Measurements from ENCODE around the gene IL32. TPM values are rescaled to one million over a fixed set of nuclear protein-coding genes. Genes with fewer than 3 reads are reported as not detected.
A peak's percentile ranks its signal among the peaks of the same experiment; 100 is the strongest.
"Not testable (repeated sequence)": the region's sequence is repeated elsewhere in the genome, so short reads cannot be mapped to it uniquely, and the experiment has no call there.

Gene IL32
- total RNA-seq, 1 donor from 2014 or later: 13.2 TPM

- no peak for DNase-seq (ENCODE audit: low spot score)
Observed at GRCh38 chr16:3051494-3051893, 13.9 kb upstream of the IL32 start.

- DNase-seq (ENCODE audit: low spot score): not testable (repeated sequence)
Observed at GRCh38 chr16:3052571-3053329, 12.7 kb upstream of the IL32 start.

GRCh38 chr16:3053330-3053710 is 12.1 kb upstream of the IL32 start:
- DNase-seq (ENCODE audit: low spot score): not testable (repeated sequence)

DNA sequence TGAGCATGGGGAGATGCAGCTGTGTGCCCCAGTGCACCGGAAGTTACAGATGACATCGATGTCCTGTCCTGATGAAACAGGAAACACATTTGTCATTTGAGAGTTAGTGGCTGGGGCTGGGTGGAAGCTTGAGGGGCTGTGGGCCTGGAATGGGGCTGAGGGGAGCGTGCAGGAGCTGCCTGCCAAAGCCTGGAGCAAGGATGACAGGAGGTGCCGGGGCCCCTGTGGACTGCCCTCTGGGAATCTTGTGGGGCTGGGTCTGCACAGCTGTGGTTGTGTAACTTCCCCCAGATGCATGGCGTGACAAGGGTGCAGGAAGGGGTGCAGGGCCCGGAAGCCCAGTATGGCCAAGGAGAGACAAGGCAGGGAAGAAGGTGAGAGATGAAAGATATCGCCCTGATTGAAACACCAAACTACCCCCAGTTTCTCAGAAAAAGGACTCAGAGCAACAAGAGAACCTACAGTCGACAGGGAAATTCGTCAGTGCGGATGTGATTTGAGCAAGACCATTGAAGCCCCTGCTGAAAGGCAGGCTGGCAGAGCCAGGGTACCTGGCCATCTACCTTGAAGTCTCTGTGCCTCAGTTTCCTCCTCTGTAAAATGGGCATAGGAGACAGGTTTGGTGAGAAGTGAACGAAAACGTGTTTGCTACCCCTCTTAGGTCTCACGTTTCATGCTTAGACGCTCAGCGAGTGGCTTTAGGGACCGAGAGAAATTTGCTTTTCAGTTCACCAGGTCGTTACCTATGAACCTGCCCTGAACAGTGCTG is 10.3 kb upstream of the IL32 start:
- no peak for DNase-seq (ENCODE audit: low spot score)

- not testable (repeated sequence) for DNase-seq (ENCODE audit: low spot score)
Observed at GRCh38 chr16:3055734-3056115, 9.7 kb upstream of the IL32 start.

DNA sequence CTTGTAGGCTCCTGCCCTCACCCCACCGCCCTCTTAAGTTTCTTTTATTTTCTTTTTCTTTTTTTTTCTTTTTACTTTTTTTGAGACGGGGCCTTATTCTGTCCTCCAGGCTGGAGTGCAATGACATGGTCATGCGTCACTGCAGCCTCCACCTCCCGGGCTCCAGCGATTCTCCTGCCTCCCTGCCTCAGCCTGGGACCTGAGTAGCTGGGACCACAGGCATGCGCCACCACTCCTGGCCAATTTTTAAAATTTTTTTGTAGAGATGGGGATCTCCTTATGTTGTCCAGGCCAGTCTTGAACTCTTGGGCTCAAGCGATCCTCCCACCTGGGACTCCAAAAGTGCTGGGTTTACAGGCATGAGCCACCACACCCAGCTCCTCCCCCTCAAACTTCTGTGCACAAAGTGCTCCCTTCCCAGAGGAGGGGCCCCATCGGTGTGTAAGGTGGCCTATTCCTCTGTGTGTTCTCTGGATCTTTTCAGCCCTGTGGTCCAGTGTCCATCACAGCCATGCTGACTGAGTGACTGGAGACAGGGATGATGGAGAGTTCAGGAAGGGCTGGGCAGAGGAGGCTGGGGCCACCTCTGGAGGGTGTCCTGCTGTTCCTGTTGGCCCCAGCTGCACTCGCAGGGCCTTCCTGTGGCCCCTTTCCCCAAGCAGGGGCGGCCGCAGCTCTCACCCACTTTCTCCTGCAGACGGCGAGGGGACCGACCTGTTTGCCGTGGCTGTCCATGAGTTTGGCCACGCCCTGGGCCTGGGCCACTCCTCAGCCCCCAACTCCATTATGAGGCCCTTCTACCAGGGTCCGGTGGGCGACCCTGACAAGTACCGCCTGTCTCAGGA is 8.9 kb upstream of the IL32 start:
- no peak for DNase-seq (ENCODE audit: low spot score)

- no peak for DNase-seq (ENCODE audit: low spot score)
Observed at GRCh38 chr16:3057181-3058138, 8.0 kb upstream of the IL32 start.

GRCh38 chr16:3058139-3059030 is 7.1 kb upstream of the IL32 start:
- DNase-seq (ENCODE audit: low spot score): peak; percentile 38

DNA sequence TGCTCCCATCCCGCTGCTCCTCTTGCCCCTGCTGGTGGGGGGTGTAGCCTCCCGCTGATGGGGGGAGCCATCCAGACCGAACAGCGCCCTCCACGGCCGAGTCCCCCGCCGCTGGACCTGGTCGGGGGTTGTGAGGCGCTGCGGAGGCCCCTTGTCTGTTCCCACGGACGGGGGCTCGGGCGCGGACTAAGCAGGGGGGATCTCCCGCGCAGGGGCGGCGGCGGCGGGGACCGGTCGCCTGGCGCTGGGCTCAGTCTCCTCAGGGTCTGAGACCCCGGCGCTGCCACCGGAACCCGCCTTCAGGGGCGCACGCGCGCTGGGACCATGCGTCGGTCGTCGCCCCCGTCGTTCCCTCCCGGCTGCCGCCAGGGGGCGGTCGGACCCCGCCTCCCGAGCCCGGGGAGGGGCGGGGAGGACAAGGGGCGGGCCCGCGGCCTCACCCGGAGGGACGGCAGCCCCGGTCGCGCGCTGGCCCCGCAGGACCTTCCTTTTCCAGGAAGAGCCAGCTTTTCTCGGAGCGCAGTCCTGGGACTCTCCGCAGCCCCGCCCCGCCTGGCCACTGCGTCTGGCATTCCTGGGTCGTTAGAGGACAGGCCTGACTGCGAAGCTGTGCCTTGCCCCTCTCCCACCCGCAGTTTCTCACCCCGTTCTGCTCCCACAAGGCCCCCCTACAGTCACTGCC is 6.3 kb upstream of the IL32 start:
- peak; percentile 88 for DNase-seq (ENCODE audit: low spot score)

- DNase-seq (ENCODE audit: low spot score): no peak
Observed at GRCh38 chr16:3059723-3060242, 5.7 kb upstream of the IL32 start.

- DNase-seq (ENCODE audit: low spot score): peak; percentile 36
Observed at GRCh38 chr16:3060339-3061127, 4.9 kb upstream of the IL32 start.

- DNase-seq (ENCODE audit: low spot score): no peak
Observed at GRCh38 chr16:3062553-3062952, 2.9 kb upstream of the IL32 start.

GRCh38 chr16:3063625-3064386 is 1.6 kb upstream of the IL32 start:
- no peak for DNase-seq (ENCODE audit: low spot score)

DNA sequence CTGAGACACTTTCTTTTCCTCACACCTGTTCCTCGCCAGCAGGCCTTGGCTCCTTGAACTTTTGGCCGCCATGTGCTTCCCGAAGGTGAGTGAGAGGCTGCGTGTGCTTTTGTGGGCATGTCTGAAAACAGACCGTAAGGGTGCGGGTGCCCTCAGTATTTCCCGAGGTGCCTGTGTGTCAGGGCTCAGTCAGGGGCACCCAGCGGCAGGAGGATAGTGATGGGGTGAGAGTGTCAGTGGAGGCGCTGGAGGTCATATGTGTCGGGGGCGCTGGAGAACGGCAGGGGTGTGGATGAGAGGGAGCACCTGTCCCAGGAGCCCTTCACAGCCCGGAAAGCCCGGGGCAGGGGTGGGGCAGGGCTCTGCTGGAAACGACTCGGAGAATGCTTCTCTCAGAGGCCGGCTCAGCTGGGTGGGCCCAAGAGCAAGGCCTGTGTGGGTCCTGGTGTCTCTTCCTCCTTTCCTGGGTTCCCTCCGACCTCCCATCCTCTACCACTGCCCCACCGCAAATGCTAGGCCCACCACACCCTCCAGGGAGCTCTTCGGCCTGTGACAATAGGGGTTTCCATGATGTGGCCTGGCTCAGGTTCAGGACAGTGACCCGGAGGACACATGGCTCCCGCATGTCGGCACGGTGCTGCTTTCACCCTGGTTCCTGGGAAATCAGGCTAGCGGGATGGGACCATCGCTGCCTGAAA is 451 bp downstream of the IL32 start:
- DNase-seq (ENCODE audit: low spot score): no peak

GRCh38 chr16:3066440-3066748 is 954 bp downstream of the IL32 start:
- no peak for DNase-seq (ENCODE audit: low spot score)

DNA sequence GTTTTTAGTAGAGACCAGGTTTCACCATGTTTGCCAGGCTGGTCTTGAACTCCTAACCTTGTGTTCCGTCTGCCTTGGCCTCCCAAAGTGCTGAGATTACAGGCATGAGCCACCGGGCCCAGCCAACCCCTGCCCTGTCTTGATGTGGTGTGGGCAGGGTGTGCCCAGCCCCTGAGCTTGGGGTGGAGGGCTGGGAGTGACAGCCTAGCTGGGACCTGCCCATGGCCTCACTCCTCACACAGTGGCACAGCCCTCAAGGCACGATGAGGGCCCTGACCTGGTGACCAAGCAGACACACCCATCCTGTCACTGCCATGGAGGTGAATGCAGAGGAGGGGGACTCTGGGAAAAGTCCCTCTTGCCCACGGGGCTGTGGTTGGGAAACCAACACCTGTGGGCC is 3.0 kb downstream of the IL32 start:
- DNase-seq (ENCODE audit: low spot score): no peak

GRCh38 chr16:3069146-3069545 is 3.7 kb downstream of the IL32 start:
- DNase-seq (ENCODE audit: low spot score): not testable (repeated sequence)
